CD4-positive, alpha-beta T cell (primary cell): Measurements from ENCODE around the gene EFTUD2. TPM values are rescaled to one million over a fixed set of nuclear protein-coding genes. Genes with fewer than 3 reads are reported as not detected.

Experiments
- ATAC-seq: fragments of 200-7000 bp; cut with Tn5 transposase; one replicate; pipeline ENCODE4 v1.10.0; 2022; ENCODE audit warnings: mild to moderate bottlenecking; ENCODE audit not compliant: poor library complexity
- CTCF ChIA-PET: fragments of 350-600 bp; sonication (Branson Sonifier 250); formaldehyde crosslinking; loops from one replicate; lab custom pipeline; 2021; ENCODE audit warnings: antibody characterized with exemption, inconsistent platforms; lab: Charles Lee
- POLR2A ChIA-PET: fragments of 350-600 bp; sonication (Branson Sonifier 250); formaldehyde crosslinking; loops from one replicate; lab custom pipeline; 2021; ENCODE audit warnings: antibody characterized with exemption, inconsistent platforms; lab: Charles Lee
- DNase-seq, 14 experiments: peaks; one replicate each; pipeline ENCODE4 v3.0.0-alpha.2; 2013 to 2020; ENCODE audit warnings: mixed read lengths in 2 of 14
- H3K27ac ChIP-seq, 2 donors: one replicate each; pipeline versions ENCODE4 v1.5.1 to v1.7.0; 2013; ENCODE audit warnings: low read length in 2 of 2, low read depth in 1 of 2, mild to moderate bottlenecking in 1 of 2
- H3K27me3 ChIP-seq, 2 experiments: 1 replicate in 1 of 2; 2 replicates in 1 of 2; pipeline versions ENCODE4 v1.6.1 to v1.7.0; 2013; ENCODE audit warnings: low read length in 2 of 2, control low read depth in 1 of 2, mild to moderate bottlenecking in 1 of 2, moderate library complexity in 1 of 2; ENCODE audit not compliant: insufficient read depth in 2 of 2, control insufficient read depth in 1 of 2
- H3K36me3 ChIP-seq: one replicate; pipeline ENCODE4 v1.6.1; 2013; ENCODE audit warnings: low read length, control low read depth; ENCODE audit not compliant: insufficient read depth
- H3K4me1 ChIP-seq: one replicate; pipeline ENCODE4 v1.6.1; 2013; ENCODE audit warnings: low read length, control low read depth; ENCODE audit not compliant: insufficient read depth
- H3K4me3 ChIP-seq: one replicate; pipeline ENCODE4 v1.5.1; 2013; ENCODE audit warnings: mild to moderate bottlenecking, low read length, moderate library complexity
- H3K9me3 ChIP-seq, 2 experiments: 1 replicate in 1 of 2; 2 replicates in 1 of 2; pipeline versions ENCODE4 v1.6.1 to v1.7.0; 2013; ENCODE audit warnings: low read length in 2 of 2, mild to moderate bottlenecking in 2 of 2, control low read depth in 1 of 2, moderate library complexity in 1 of 2; ENCODE audit not compliant: control insufficient read depth in 1 of 2, insufficient read depth in 1 of 2
- H3K27ac Mint-ChIP-seq: one replicate; pipeline ENCODE4 v1.8.0; 2020; ENCODE audit warnings: mixed read lengths
- H3K27me3 Mint-ChIP-seq: one replicate; pipeline ENCODE4 v1.8.0; 2021; ENCODE audit warnings: mixed read lengths
- H3K36me3 Mint-ChIP-seq: one replicate; pipeline ENCODE4 v1.8.0; 2021; ENCODE audit warnings: low read depth, mixed read lengths
- H3K4me1 Mint-ChIP-seq: one replicate; pipeline ENCODE4 v1.8.0; 2021; ENCODE audit warnings: low read depth, mixed read lengths
- H3K4me3 Mint-ChIP-seq: one replicate; pipeline ENCODE4 v1.8.0; 2020; ENCODE audit warnings: mild to moderate bottlenecking, mixed read lengths
- H3K9me3 Mint-ChIP-seq: one replicate; pipeline ENCODE4 v1.8.0; 2020; ENCODE audit warnings: mixed read lengths
- CTCF ChIP-seq: fragments of 200-600 bp; IDR thresholded peaks from one replicate; pipeline ENCODE4 v1.8.0; 2022; ENCODE audit warnings: antibody characterized with exemption, mild to moderate bottlenecking
- intact Hi-C, 2 experiments: fragments of 100-400 bp; cut with DNase I in 1 of 2; cut with micrococcal nuclease in 1 of 2; formaldehyde crosslinking; loops; one replicate each; pipeline versions ENCODE4 v1.15.1 to v1.9.0; 2023 to 2025; cut with DNase I, micrococcal nuclease
- total RNA-seq, 174 experiments: library from RNA in 2 of 174; stranded (reverse) in 2 of 174; gene quantifications; one replicate each; pipeline ENCODE4 v1.2.3 and lab custom pipeline; 2021 to 2026

The EFTUD2 gene
- total RNA-seq, 2 experiments from 2014 or later = 105 to 112 TPM

- H3K4me3 Mint-ChIP-seq = no peak overlapping the region
- H3K4me1 Mint-ChIP-seq = no peaks in the 10 kb centered on the region
- ChIA-PET POLR2A (no interaction called here), CTCF (interaction anchor here (0.6 to 2.5 kb wide), 5 partner anchors 8 to 86 kb away, joined by 3 to 13 read pairs (median 4); no protein-coding TSS in a partner anchor)
- Histone ChIP-seq H3K36me3 (peaks cover 86% of the 10 kb centered on the region), H3K27ac (no peak overlapping the region), H3K4me1 (no peaks in the 10 kb centered on the region), H3K4me3 (no peak overlapping the region), H3K27me3 (no peaks in the 10 kb centered on the region), H3K9me3 (no peaks in the 10 kb centered on the region)
- H3K27ac Mint-ChIP-seq = no peak overlapping the region
- peaks cover 91% of the 10 kb centered on the region for H3K36me3 Mint-ChIP-seq
- no peaks in the 10 kb centered on the region for H3K27me3 Mint-ChIP-seq
- no peak for TF ChIP-seq CTCF
- intact Hi-C loops = loop anchor here (1.0 to 10.0 kb wide), 4 partner anchors 86 to 332 kb away; no protein-coding TSS in a partner anchor
- H3K9me3 Mint-ChIP-seq = no peaks in the 10 kb centered on the region
- ATAC-seq = no peak
- no peak for DNase-seq
Observed at GRCh38 chr17:44864831-44865230, 34.4 kb downstream of the EFTUD2 start.

- POLR2A ChIA-PET = interaction anchor here (1.4 kb wide), 1 partner anchor 85 kb away, joined by 3 read pairs; no protein-coding TSS in a partner anchor
Observed at GRCh38 chr17:44863061-44863918, 36.0 kb downstream of the EFTUD2 start.

More at GRCh38 chr17:44863061-44863918, 36.0 kb downstream of the EFTUD2 start:
- H3K4me1 Mint-ChIP-seq = no peaks in the 10 kb centered on the region
- H3K27me3 Mint-ChIP-seq = no peaks in the 10 kb centered on the region
- H3K27me3 ChIP-seq = no peaks in the 10 kb centered on the region
- no peak overlapping the region for H3K27ac ChIP-seq
- no peaks in the 10 kb centered on the region for H3K4me1 ChIP-seq
- H3K36me3 ChIP-seq = peaks cover 86% of the 10 kb centered on the region
- peaks cover 91% of the 10 kb centered on the region for H3K36me3 Mint-ChIP-seq
- ATAC-seq (no peak), DNase-seq (no peak)
- CTCF ChIA-PET = interaction anchor here (1.5 to 2.5 kb wide), 3 partner anchors 10 to 88 kb away, joined by 4 to 13 read pairs (median 8); no protein-coding TSS in a partner anchor
- H3K9me3 Mint-ChIP-seq = no peaks in the 10 kb centered on the region
- intact Hi-C loops = loop anchor here in 1 of 2 experiments (10.0 kb wide), 1 partner anchor 328 kb away; no protein-coding TSS in a partner anchor
- H3K4me3 Mint-ChIP-seq = no peak overlapping the region
- H3K4me3 ChIP-seq = no peak overlapping the region
- no peak overlapping the region for H3K27ac Mint-ChIP-seq
- no peaks in the 10 kb centered on the region for H3K9me3 ChIP-seq
- no peak for TF ChIP-seq CTCF
